Placental epithelial cell (primary cell): Measurements from ENCODE around the gene CHCHD5. TPM values are rescaled to one million over a fixed set of nuclear protein-coding genes. Genes with fewer than 3 reads are reported as not detected.

Experiments used
- small RNA-seq: library from RNA; depleted of rRNA; stranded (forward); fragments of <200 nt; gene quantifications from one replicate; pipeline ENCODE3, GENCODE V24; 2012
- total RNA-seq: library from RNA; depleted of rRNA; stranded (reverse); fragments of >200 nt; gene quantifications from 2 replicates; pipeline ENCODE4 v1.2.3, GENCODE V29; 2012

CHCHD5 gene
- 10.6 and 11.3 TPM in 2 replicates for total RNA-seq

DNA sequence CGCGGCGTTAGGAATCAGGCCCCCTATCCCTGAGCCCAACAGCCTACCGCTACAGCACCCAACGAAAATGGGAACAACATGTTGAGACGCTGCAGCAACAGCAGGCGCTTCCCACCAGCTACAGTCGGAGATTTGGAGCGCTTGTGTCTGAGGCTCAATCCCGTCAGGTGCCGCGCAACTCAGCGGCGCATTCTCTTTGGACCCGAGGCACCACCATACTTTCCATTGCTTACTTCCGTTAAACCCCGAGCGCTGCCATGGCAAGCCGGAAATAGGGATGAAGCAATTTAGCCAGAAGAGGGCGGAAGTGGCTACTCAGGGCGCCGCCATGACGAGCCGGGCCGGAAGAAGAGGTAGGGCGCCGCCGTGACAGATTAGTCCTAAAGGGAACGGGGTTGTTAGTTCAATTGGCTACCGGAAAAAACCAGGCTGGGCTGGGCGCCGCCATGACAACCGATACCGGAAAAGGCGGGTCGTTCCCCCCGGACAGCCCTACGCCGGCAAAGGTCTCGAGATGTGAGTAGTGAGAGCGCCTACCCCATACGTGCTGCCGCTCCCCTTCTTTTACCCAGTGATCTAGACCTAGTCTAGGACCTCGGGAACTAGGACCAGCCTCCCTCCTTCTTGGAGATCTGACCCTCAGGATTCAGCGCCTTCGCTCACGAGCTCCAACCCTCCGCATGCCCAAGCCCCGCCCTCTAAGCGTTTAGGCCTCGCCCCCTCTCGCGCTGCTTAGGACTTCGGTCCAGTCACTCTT, at the start of gene CHCHD5:
Gene CHCHD5 (plus strand): TSS at position 476 of the 757 bp plus-strand sequence. CDS start 39 bp downstream, at position 515.

GRCh38 chr2:112542123-112542983, 42.1 kb upstream of the CHCHD5 start, which contains the start of gene POLR1B:
TSS of gene POLR1B (plus strand) at chr2:112542465. CDS start at chr2:112542495, 30 bp downstream.

Small RNAs within 50 kb of the gene (small RNA-seq; reads per million reads assigned to genes)
- not detected for gene RF00019

Other genes with a start within 250 kb of the CHCHD5 start
- gene RGPD8, start 151.0 kb upstream of the CHCHD5 start, total RNA-seq: 6.6 and 8.2 TPM in 2 replicates
- 11.8 and 21.6 TPM in 2 replicates for gene TTL, start 102.5 kb upstream of the CHCHD5 start, total RNA-seq
- gene POLR1B, start 42.1 kb upstream of the CHCHD5 start, total RNA-seq: 6.7 and 8.2 TPM in 2 replicates
- gene SLC20A1, start 61.3 kb downstream of the CHCHD5 start, total RNA-seq: 13.3 and 14.1 TPM in 2 replicates
- not detected in 2 replicates for gene NT5DC4, start 136.4 kb downstream of the CHCHD5 start, total RNA-seq
- gene CKAP2L, start 180.0 kb downstream of the CHCHD5 start, total RNA-seq: 3.1 and 4.9 TPM in 2 replicates
- under 0.01 and 0.54 TPM in 2 replicates for gene IL1A, start 199.9 kb downstream of the CHCHD5 start, total RNA-seq